Endodermal cell (in vitro differentiated cells): ENCODE results near the gene PROM1. TPM values are rescaled to one million over a fixed set of nuclear protein-coding genes. Genes with fewer than 3 reads are reported as not detected.

Source experiments
- DNase-seq: peaks from one replicate; pipeline ENCODE4 v3.0.0-alpha.2; 2017
- H3K27ac ChIP-seq: 2 replicates; pipeline ENCODE4 v1.5.1; 2013; ENCODE audit warnings: mild to moderate bottlenecking, low read depth, low read length, moderate library complexity
- H3K27me3 ChIP-seq: 2 replicates; pipeline ENCODE4 v1.6.1; 2013; ENCODE audit warnings: mild to moderate bottlenecking, low read length, moderate library complexity; ENCODE audit not compliant: insufficient read depth, control insufficient read depth, poor library complexity, severe bottlenecking
- H3K36me3 ChIP-seq: 2 replicates; pipeline ENCODE4 v1.7.0; 2013; ENCODE audit warnings: mild to moderate bottlenecking, low read length, moderate library complexity; ENCODE audit not compliant: control insufficient read depth, insufficient read depth
- H3K4me1 ChIP-seq: one replicate; pipeline ENCODE4 v1.7.0; 2013; ENCODE audit warnings: low read length; ENCODE audit not compliant: control insufficient read depth, insufficient read depth
- H3K4me3 ChIP-seq: 2 replicates; pipeline ENCODE4 v1.5.1; 2013; ENCODE audit warnings: mild to moderate bottlenecking, low read length, moderate library complexity
- H3K9ac ChIP-seq: 2 replicates; pipeline ENCODE4 v1.6.1; 2013; ENCODE audit warnings: mild to moderate bottlenecking, low read length, moderate library complexity; ENCODE audit not compliant: poor library complexity, severe bottlenecking; ENCODE audit errors: extremely low read depth
- H3K9me3 ChIP-seq: 2 replicates; pipeline ENCODE4 v1.6.1; 2013; ENCODE audit warnings: mild to moderate bottlenecking, low read length, moderate library complexity; ENCODE audit not compliant: control insufficient read depth
- H3K27ac Mint-ChIP-seq: 2 replicates; pipeline ENCODE4 v1.8.0; 2020; ENCODE audit warnings: mixed read lengths
- H3K27me3 Mint-ChIP-seq: 2 replicates; pipeline ENCODE4 v1.8.0; 2021; ENCODE audit warnings: mild to moderate bottlenecking, mixed read lengths; ENCODE audit not compliant: insufficient read depth
- H3K36me3 Mint-ChIP-seq: 2 replicates; pipeline ENCODE4 v1.8.0; 2020; ENCODE audit warnings: low read depth, mixed read lengths
- H3K4me1 Mint-ChIP-seq: 2 replicates; pipeline ENCODE4 v1.8.0; 2020; ENCODE audit warnings: mixed read lengths
- H3K4me3 Mint-ChIP-seq: 2 replicates; pipeline ENCODE4 v1.8.0; 2020; ENCODE audit warnings: mild to moderate bottlenecking, moderate library complexity, mixed read lengths
- H3K9me3 Mint-ChIP-seq: 2 replicates; pipeline ENCODE4 v1.8.0; 2020; ENCODE audit warnings: mild to moderate bottlenecking, mixed read lengths
- CTCF ChIP-seq: fragments of 200-600 bp; sonication (generic); conservative IDR thresholded peaks from 2 replicates; pipeline ENCODE4 v1.5.0; 2021; ENCODE audit warnings: antibody characterized with exemption, mild to moderate bottlenecking
- WGBS, 2 experiments: methylation state at CpG; one replicate each; pipeline versions ENCODE4 v1.1.5 to v1.1.7; 2013; ENCODE audit warnings: missing lambda C conversion rate in 2 of 2, mixed read lengths in 1 of 2; ENCODE audit not compliant: insufficient coverage in 1 of 2, insufficient read length in 1 of 2; 5-methylcytosine and 5-hydroxymethylcytosine counted together
- total RNA-seq, 2 donors: library from RNA; stranded (reverse); fragmentation: NEBNext Ultra II Directional in 1 of 2; extraction: Animal tissue kit (Norgen Biotek cat#: 25700) in 1 of 2; gene quantifications; 2 replicates in 1 of 2; 3 replicates in 1 of 2; pipeline ENCODE4 v1.2.1, GENCODE V29; 2021

The PROM1 gene
- total RNA-seq, 2 donors from 2014 or later, result 38.6 to 51.6 TPM

DNA sequence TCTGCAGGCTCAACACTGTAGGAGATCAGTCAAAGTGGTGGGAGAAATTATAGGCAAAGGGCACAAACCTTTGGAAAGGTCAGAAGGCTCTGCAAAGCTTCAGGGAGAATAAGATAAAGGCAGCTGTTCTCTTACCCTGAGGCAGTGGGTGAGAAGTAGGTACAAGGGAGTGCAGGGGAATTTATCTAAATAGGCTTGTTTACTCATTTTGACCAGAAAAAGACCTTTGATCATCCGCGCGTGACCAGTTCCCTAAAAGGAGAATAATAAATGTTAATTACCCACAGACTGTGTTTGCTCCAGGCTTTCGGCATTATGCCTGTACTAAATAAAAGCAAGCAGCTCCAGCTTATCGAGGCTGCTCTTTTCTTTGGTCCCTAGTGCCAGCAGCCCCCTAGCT, 130.2 kb downstream of the PROM1 start:
- no peak for DNase-seq
- Mint-ChIP-seq H3K27ac (no peak overlapping the region), H3K36me3 (peaks cover 5% of the 10 kb centered on the region), H3K4me1 (no peaks in the 10 kb centered on the region), H3K4me3 (no peak overlapping the region), H3K27me3 (no peaks in the 10 kb centered on the region), H3K9me3 (peaks cover 33% of the 10 kb centered on the region)
- Histone ChIP-seq H3K9ac (no peak overlapping the region), H3K27ac (no peak overlapping the region), H3K4me3 (no peak overlapping the region), H3K9me3 (peaks cover 16% of the 10 kb centered on the region), H3K36me3 (no peaks in the 10 kb centered on the region), H3K27me3 (no peaks in the 10 kb centered on the region), H3K4me1 (no peaks in the 10 kb centered on the region)
- no peak for TF ChIP-seq CTCF
- WGBS, 2 experiments, result 96% methylated on average over 5 of the region's 5 CpGs

DNA sequence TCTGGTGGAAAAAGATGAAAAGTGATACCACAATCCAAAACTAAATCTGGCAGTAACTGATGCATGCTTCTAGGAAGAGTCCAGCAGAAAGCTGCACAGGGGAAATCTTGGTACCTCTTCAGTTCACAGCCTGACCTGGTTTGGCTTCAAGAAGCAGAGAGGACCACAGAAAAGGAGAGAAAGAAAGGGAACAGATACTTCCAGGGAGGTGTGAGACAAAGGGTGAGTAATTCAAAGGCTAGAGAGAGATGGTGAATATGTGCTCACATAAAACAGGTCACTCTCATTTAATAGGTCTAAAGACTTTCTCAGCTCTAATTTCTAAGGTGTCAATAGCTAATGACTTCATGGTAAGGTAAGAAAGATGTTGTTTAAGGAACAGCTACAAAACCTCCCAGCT, 132.0 kb downstream of the PROM1 start:
- no peak overlapping the region for H3K4me3 ChIP-seq
- H3K27me3 ChIP-seq, result no peaks in the 10 kb centered on the region
- H3K36me3 Mint-ChIP-seq, result peaks cover 5% of the 10 kb centered on the region

DNA sequence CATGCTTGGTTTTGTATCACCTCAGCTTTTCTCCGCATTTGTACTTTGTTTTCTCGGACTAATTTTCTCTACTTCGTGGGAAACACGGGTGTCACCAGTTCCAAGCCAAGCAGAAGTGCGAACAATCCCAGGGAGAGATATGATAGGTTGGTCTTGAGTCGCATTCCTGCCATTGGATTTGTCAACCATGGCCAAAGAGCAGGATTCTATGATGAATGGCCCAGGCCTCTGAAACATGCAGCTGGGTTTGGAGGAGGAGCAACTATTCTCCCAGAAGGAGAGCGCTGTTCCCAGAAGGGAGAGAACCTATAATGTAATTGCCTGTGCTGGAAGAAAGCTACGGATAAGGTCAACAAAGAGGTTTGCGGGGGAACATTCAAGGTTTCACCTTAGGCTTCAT, 135.0 kb downstream of the PROM1 start:
- no peak for DNase-seq
- H3K4me1 Mint-ChIP-seq, result peaks cover 3% of the 10 kb centered on the region
- WGBS, 2 experiments, result 76 to 88% methylated on average over 7 to 9 of the region's 9 CpGs

More for the DNA sequence above, 132.0 kb downstream of the PROM1 start:
- TF ChIP-seq CTCF, result no peak
- DNase-seq, result no peak
- H3K27ac ChIP-seq, result no peak overlapping the region
- H3K36me3 ChIP-seq, result no peaks in the 10 kb centered on the region
- Mint-ChIP-seq H3K4me1 (no peaks in the 10 kb centered on the region), H3K27me3 (no peaks in the 10 kb centered on the region), H3K27ac (no peak overlapping the region), H3K9me3 (peaks cover 33% of the 10 kb centered on the region), H3K4me3 (no peak overlapping the region)
- H3K9me3 ChIP-seq, result peaks cover 16% of the 10 kb centered on the region
- no peaks in the 10 kb centered on the region for H3K4me1 ChIP-seq
- H3K9ac ChIP-seq, result no peak overlapping the region

More for the DNA sequence above, 135.0 kb downstream of the PROM1 start:
- Histone ChIP-seq H3K9ac (no peak overlapping the region), H3K27ac (no peak overlapping the region), H3K27me3 (no peaks in the 10 kb centered on the region), H3K9me3 (no peaks in the 10 kb centered on the region), H3K36me3 (no peaks in the 10 kb centered on the region), H3K4me3 (no peak overlapping the region), H3K4me1 (no peaks in the 10 kb centered on the region)
- TF ChIP-seq CTCF, result no peak
- no peaks in the 10 kb centered on the region for H3K27me3 Mint-ChIP-seq
- H3K27ac Mint-ChIP-seq, result no peak overlapping the region
- H3K9me3 Mint-ChIP-seq, result peaks cover 12% of the 10 kb centered on the region
- no peak overlapping the region for H3K4me3 Mint-ChIP-seq
- H3K36me3 Mint-ChIP-seq, result no peaks in the 10 kb centered on the region
